D341Med (cell line): ENCODE results near the gene ZNF577.
A peak's percentile ranks its signal among the peaks of the same experiment; 100 is the strongest.
"Not testable (repeated sequence)": the region's sequence is repeated elsewhere in the genome, so short reads cannot be mapped to it uniquely, and the experiment has no call there.

Experiments
- DNase-seq: peaks from one replicate; pipeline ENCODE4 v3.0.0; 2012; ENCODE audit warnings: low spot score

Gene ZNF577

DNA sequence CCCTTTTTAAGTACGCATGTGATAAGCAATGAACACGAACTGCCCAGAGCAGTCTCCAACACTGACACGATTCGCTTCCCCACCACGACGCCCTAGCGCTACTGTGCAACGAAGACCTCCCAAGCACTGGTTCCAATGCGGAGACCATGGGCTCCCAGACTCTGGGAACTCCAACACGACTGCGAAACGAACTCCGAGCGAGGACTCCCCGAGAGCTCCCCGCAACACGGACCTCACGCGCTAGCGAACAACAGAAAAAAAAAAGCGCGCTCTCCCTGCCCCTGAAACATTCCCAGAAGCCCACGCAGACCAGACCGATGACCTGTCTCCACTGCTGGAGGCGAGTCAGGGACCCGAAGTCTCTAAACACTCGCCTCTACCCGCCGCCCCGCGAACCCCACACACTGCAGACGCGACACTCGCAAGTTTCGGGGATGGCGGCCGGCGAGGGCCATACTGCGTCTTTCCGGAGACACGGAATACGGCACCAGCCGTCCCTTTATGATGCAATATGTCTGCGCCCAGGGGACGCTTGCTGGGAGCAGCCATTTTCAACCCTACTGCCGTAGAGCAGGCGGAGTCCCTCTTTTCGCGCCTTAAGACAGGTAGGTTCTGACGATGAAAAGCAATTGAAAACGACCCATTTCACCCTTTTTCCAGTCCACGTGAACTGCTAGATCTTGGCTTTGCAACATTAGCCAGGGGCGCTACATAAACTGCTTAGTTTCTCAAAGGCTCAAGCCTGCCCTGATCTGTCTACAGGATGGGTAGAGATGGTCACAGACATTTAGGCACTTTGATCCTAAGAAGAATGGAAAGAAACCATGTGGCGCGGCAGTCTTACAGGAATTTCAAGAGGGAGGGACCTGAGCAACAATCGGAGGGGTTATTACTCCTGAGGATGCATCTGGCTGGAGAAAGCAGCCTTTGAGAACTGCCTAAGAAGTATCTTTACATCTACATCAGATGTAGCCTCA, at the start of gene ZNF577:
TSS of gene ZNF577 (minus strand) at position 430 of the 977 bp plus-strand sequence. CDS start 7,569 bp downstream, outside the sequence.
- DNase-seq: peak; percentile 92

DNA sequence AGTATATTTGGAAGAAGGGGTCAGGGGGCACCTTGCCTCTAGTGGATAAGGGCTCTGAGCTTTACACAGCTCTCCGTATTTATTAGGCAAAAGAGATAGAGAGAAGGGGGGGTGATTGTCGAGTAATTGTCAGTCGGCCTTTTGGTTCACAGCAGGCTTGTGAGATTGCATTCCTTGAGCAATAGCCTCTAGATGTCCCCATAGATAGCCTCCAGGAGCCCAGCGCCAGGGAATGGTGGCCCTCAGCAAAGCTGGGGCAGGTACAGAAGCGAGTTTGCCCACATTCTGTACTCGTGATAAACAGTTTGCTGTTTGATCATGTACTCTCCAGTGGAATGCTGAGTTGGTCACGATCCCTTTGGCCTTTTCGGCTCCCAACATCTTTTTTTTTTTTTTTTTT, 44.2 kb upstream of the ZNF577 start:
- DNase-seq: no peak

DNA sequence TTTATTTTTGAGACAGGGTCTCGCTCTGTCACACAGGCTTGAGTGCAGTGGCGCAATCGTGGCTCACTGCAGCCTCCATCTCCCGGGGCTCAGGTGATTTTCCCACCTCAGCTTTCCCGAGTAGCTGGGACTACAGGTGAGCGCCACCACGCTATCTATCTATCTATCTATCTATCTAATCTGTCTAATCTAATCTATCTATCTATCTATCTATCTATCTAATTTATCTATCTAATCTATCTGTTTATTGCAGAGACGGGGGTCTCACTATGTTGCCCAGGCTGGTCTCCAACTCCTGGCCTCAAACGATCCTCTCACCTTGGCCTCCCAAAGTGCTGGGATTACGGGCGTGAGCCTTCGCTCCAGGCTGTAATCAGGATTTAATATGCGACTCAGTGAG, 40.1 kb upstream of the ZNF577 start:
- no peak for DNase-seq

DNA sequence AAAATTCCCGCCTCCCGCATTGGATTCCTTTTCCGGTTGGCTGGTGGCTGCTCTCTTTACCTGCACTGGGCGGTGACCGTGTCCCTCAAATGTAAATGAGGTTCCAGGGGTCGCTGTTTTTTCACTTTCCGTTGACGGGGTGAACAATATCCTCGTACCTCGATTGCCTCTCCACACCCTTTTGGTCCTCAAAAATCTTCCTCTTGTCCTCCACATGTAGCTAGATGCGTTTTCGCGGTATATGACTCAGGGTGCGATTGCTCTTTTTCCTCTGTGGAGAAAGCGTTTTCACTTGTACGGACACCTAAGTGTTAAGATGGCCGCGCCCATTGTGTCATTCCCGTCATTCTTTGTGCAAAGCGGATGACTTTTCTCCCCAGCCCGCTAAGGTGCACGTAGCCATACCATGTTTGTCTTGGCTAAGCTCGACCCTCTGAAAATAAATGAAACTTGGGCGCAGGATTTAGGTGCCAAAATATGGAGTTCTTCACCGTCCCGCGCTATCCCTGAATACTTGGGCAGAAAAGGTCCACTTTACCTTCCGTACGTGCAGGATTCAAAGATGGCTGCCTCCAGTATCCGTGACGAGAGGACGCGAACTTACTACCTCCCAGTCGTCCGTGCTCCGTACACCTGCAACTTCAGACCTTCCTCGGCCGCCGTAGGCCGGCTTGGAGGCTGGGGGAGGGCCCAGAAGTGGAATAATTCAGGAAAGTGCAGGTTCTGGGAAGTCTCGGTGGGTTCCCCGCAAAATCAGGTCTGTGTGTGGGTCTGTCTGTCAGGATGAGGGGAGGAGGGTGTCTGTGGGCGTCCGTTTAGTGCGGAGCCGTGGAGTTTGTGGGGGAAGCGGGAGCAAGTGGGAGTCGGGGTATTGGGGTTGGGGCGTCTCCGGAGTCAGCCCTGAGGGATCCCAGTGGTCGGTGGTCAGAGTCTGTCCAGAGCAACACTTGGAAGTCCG, 39.3 kb upstream of the ZNF577 start, which contains the start of gene ZNF613:
TSS of gene ZNF613 (plus strand) at position 689 of the 958 bp plus-strand sequence. CDS start 8,749 bp downstream, outside the sequence.
- DNase-seq: peak; percentile 89

DNA sequence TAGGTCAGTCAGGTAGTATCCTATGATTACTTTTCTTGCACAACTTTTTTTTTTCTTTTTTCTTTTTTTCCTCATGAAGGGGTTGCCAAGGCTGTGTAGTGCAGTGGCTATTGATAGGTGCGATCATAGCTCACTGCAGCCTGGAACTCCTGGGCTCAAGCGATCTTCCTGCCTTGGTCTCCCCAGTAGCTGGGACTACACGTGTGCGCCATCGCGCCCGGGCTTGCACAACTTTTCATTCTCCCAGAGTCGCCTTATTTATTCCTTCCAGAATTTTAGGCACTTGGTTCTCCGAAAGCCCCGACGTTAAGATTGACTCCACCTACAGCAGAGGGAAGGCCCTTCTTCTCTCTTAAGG, 38.7 kb upstream of the ZNF577 start:
- DNase-seq: no peak

DNA sequence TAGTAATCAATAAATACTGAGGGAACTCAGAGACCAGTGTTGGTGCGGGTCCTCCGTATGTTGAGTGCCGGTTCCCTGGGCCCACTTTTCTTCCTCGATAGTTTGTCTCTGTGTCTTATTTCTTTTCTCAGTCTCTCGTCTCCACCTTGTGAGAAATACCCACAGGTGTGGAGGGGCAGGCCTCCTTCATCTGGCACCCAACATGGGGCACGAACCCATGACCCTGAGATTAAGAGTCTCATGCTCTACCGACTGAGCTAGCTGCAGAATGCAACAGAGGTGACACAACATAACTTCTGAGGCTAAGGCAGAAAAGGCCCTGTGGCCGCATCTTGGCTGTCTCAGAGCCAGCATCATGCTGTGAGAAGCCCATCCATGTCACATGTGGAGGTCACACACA, 34.2 kb upstream of the ZNF577 start:
- DNase-seq: no peak

DNA sequence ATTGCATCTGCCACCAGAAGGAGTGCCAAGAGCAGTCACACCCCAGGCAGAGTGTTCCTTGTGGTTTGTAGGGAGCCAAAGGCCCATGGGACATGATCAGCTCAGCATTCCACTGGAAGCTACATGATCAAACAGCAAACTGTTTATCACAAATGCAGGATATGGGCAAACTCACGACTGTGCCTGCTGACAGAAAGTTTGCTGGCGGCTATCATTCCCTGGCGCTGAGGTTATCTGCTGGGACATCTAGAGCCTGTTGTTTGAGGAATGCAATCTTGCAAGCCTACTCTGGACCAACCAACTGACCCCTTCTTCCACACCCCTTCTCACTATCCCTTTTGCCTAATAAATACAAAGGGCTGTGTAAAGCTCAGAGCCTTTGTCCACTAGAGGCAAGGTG, 31.9 kb upstream of the ZNF577 start:
- no peak for DNase-seq

DNA sequence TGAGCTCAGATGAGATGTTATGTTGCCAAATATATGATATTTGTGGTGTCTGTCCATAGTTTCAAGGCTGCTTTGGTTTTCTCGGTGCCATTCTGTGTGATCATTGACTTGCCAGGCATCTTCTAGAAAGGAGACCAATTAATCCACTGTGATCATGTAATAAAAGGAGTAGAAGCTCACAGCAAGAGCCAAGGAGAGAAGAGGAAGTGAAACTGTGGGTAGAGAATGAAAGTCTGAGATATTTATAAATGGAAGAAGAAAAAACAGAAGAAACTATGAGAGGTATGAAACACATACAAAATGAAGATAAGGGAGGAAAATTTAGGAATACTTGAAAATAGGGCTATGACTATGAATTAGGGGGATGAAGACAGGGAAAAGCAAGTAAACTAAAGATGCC, 28.4 kb upstream of the ZNF577 start:
- no peak for DNase-seq

DNA sequence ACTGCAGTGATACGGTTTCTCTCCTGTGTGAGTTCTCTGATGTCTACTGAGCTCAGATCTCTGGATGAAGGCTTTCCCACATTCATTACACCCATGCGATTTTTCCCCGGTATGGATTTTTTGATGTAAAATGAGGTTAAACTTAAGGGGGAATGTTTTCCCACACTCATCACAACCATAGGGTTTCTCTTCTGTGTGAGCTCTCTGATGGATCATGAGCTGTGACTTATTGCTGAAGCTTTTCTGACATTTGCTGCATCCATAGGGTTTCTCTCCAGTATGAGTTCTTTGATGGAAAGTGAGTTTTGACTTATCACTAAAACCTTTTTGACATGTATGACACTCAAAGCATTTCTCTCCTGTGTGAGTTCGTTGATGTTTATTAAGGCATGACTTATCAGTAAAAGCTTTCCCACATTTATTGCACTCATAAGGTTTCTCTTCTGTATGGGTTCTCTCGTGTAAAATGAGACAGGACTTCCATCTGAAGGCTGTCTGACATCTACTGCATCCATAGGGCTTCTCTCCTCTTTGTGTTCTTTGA, 27.6 kb upstream of the ZNF577 start:
- DNase-seq: no peak

DNA sequence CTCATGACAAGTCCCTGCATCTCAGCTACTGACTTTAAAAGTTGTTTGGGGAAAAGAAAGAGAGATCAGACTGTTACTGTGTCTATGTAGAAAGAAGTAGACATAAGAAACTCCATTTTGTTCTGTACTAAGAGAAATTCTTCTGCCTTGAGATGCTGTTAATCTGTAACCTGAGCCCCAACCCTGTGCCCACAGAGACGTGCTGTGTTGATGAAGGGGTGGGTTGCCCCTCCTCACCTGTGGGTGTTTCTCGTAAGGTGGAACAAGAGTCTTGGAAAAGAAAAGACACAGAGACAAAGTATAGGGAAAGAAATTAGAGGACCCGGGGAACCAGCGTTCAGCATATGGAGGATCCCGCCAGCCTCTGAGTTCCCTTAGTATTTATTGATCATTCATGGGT, 20.2 kb upstream of the ZNF577 start:
- not testable (repeated sequence) for DNase-seq

DNA sequence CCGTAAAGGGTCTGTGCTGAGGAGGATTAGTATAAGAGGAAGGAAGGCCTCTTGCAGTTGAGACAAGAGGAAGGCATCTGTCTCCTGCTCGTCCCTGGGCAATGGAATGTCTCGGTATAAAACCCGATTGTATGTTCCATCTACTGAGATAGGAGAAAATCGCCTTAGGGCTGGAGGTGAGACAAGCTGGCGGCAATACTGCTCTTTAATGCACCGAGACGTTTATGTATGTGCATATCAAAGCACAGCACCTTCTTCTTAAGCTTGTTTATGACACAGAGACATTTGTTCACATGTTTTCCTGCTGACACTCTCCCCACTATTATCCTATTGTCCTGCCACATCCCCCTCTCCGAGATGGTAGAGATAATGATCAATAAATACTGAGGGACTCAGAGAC, 18.4 kb upstream of the ZNF577 start:
- DNase-seq: not testable (repeated sequence)

DNA sequence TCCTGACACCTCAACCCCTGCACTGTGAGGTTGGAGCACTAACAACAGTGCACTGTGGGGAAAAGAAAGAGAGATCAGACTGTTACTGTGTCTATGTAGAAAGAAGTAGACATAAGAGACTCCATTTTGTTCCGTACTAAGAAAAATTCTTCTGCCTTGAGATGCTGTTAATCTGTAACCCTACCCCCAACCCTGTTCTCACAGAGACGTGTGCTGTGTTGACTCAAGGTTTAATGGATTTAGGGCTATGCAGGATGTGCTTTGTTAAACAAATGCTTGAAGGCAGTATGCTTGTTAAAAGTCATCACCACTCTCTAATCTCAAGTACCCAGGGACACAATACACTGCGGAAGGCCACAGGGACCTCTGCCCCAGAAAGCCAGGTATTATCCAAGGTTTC, 17.9 kb upstream of the ZNF577 start:
- not testable (repeated sequence) for DNase-seq

DNA sequence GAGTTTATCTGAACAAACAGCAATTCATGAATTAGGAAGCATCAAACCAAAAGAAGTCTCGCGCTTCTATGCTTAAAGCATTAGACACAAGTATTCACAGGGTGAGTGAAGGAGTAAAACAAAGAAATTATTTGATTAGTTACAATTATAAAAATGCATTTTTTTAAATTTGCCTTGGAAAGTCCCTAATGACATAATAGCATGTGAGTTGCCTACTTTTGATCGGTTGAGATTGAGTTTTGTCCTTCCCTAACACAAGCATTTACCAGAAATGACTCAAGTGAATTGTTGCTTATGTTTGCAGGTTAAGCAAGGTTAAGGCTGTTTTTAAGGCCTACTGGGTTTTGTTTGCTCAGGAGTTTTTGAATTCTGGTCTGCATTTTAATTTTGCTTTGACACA, 17.5 kb upstream of the ZNF577 start:
- no peak for DNase-seq

DNA sequence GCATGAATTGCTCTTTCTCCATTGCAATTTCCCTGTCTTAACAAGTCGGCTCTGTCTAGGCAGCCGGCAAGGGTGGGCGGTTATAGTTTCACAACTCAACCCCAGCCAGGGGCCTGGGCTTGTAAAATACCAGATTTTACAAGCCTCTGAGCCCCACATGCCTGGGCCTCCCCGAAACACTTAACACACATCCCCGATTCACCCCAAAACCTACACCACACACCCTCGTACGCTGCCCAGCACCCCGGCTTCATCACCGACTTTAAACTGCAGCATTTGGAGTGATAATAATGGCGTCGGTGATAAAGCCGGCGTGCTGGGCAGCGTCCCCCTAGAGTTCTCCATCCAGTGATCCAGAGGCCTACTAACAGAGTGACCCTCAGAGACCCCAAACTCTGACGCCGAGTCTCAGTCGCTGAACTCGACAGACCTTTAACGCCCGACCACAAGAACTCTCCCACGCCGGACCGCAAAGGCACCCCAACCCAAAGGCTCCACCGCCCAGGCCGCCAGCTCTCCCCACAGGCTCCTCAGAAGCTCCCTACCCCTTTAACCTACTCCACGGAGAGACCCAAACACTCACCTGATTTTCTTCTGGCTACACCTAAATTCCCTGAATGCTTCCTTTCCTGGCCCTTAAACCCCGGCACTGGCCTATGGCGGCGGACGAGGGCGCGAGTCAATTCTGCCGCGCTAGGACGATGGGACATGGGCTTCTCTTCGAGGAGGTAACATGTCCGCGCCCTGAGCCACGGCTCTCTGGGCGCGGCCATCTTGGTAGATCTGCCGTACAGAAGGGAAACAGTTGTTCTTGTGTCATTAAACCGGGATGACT, 16.8 kb upstream of the ZNF577 start, which contains the start of gene ZNF649:
TSS of gene ZNF649 (minus strand) at position 687 of the 835 bp plus-strand sequence. CDS start 4,910 bp downstream, outside the sequence.
- peak; percentile 89 for DNase-seq

DNA sequence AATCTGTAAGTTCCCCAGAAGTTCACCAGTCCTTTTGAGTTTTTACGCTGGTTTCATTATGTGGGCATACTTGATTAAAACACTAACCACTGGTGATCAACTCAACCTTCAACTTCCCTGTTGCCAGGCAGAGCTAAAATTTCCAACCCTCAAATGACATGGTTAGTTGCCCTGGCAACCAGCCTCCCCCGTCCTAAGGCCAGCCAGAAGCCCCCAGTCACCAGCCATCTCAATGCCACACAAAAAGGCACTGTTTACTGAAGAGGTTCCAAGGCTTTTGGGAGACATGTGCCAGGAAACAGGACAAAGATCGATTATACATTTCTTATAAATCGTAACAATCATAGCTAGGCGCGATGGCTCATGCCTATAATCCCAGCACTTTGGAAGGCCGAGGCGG, 15.4 kb upstream of the ZNF577 start:
- no peak for DNase-seq

DNA sequence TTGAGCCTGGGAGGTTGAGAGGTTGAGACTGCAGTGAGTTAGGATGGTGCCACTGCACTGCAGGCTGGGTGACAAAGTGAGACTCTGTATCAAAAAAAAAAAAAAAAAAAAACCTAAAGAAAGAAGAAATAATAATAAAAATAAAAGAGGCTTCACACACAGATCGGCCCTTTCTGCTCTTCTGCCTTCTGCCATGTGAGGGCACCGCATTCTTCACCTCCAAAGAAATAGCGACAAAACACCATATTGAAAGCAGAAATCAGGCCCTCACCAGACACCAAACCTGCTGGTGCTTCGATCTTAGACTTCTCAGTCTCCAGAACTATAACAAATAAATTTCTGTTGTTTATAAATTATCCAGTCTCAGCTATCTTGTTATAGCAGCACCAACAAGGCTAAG, 14.1 kb upstream of the ZNF577 start:
- no peak for DNase-seq

DNA sequence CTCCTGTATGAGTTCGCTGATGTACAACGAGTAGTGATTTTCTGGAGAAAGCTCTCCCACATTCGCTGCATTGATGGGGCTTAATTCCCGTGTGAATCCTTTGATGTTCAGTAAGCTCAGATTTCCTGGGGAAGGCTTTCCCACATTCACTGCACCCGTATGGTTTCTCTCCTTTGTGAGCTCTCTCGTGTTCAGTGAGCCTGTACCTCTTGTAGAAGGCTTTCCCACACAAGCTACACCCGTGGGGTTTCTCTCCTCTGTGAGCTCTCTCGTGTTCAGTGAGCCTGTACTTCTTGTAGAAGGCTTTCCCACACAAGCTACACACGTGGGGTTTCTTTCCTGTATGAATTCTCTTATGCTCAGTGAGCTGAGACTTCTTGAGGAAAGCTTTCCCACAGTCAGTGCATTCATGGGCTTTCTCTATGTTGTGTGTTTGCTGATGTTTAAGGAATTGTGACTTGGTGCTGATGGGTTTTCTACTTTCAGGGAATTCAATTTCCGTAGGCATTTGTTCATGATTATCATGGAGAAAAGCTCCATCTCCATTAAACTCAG, 3.5 kb upstream of the ZNF577 start:
- DNase-seq: no peak

DNA sequence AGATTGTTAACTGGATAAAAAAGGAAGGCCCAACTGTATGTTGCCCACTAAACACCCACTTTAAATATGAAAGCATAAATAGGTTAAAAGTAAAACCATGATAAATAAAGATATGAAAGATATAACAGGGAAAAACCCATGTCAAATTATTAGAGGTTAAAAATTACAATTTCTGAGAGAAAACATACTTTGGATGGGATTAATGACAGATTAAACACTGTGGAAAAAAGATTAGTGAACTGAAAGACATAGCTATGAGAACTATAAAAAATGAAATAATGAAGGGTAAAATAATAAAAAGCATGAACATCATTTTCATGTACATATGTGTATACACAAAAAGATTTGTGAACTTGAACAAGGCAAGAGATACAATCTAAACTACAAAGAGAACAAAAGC, 2.2 kb upstream of the ZNF577 start:
- DNase-seq: no peak

DNA sequence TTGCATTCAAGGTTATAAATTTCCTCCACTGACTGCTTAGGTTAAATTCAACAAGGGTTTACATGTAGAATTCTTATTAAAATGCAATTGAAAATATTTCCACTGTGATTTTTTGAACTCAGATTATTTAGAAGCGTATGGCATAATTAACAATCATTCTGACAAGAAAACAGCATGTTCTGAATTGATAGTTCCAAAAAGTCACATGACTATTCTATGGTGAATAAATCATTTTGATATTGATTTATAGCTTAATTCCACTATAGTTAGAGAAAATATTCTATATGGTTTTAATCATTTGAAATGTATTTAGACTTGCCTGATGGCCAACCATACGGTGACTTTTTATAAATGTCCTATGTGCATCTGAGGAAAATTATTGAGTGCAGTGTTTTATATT, 3.0 kb downstream of the ZNF577 start:
- DNase-seq: no peak

DNA sequence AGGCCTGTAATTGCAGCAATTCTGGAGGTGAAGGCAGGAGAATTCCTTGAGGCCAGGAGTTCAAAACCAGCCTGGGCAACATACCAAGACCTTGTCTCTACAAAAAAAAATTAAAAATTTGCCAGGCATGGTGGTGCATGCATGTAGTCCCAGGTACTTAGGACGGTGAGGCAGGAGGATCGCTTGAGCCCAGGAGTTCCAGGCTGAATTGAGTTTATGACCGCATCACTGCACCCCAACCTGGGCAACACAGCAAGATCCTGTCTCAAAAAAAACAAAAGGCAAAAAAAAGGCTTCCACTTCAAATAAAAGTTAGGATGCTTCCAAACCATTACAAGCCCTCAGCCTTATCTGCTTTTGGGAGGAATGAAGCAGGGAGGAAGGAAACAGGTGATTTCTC, 5.2 kb downstream of the ZNF577 start:
- no peak for DNase-seq

DNA sequence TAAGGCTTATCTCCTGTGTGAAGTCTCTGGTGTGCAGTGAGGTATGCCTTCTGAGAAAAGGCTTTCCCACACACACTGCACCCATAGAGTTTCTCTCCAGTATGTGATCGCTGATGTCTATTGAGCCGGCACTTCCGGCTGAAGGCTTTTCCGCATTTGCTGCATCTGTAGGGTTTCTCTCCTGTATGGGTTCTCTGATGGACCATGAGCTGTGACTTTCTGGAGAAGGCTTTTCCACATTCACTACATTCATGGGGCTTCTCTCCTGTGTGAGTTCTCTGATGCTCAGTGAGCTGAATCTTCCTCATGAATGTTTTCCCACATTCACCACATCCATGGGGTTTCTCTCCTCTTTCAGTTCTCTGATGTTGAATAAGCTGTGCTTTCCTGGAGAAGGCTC, 14.7 kb downstream of the ZNF577 start:
- DNase-seq: no peak
